ENCODE data around the gene RFT1. TPM values are rescaled to one million over a fixed set of nuclear protein-coding genes. Genes with fewer than 3 reads are reported as not detected.

The RFT1 gene
- total RNA-seq, 4 donors from 2014 or later = 13.1 to 38.2 (median 16.5) TPM

GRCh38 chr3:53174346-53175250 is 44.4 kb upstream of the RFT1 start:
- no peaks in the 10 kb centered on the region for H3K27me3 ChIP-seq
- H3K4me1 ChIP-seq = no peaks in the 10 kb centered on the region
- no peaks in the 10 kb centered on the region for H3K36me3 ChIP-seq
- DNase-seq = no peak
- no peak for TF ChIP-seq POLR2A (IDR thresholded peaks at IDR 0.05)
- TF ChIP-seq CTCF (IDR thresholded peaks at IDR 0.05) = no peak
- H3K27ac ChIP-seq = no peak overlapping the region
- intact Hi-C loops (cut with DNase I; ENCODE audit: low total_unique reads) = no loop called here
- no peaks in the 10 kb centered on the region for H3K9me3 ChIP-seq
- H3K4me3 ChIP-seq = no peak overlapping the region

GRCh38 chr3:53173107-53173506 is 42.9 kb upstream of the RFT1 start:
- Histone ChIP-seq H3K27ac (no peak overlapping the region), H3K9me3 (no peaks in the 10 kb centered on the region), H3K4me1 (no peaks in the 10 kb centered on the region), H3K36me3 (no peaks in the 10 kb centered on the region), H3K4me3 (no peak overlapping the region), H3K27me3 (no peaks in the 10 kb centered on the region)
- no peak for DNase-seq
- no peak for TF ChIP-seq CTCF (IDR thresholded peaks at IDR 0.05)
- no peak for TF ChIP-seq POLR2A (IDR thresholded peaks at IDR 0.05)
- intact Hi-C loops (cut with DNase I; ENCODE audit: low total_unique reads) = no loop called here

GRCh38 chr3:53171827-53172505 is 41.7 kb upstream of the RFT1 start:
- H3K36me3 ChIP-seq = no peaks in the 10 kb centered on the region
- DNase-seq = no peak
- no peak overlapping the region for H3K4me3 ChIP-seq
- intact Hi-C loops (cut with DNase I; ENCODE audit: low total_unique reads) = no loop called here
- H3K4me1 ChIP-seq = no peaks in the 10 kb centered on the region
- no peaks in the 10 kb centered on the region for H3K9me3 ChIP-seq
- no peaks in the 10 kb centered on the region for H3K27me3 ChIP-seq
- TF ChIP-seq POLR2A (IDR thresholded peaks at IDR 0.05) = no peak
- no peak for TF ChIP-seq CTCF (IDR thresholded peaks at IDR 0.05)
- no peak overlapping the region for H3K27ac ChIP-seq

- TF ChIP-seq CTCF (IDR thresholded peaks at IDR 0.05) = no peak
- no peak for TF ChIP-seq POLR2A (IDR thresholded peaks at IDR 0.05)
- no peak for DNase-seq
- H3K36me3 ChIP-seq = no peaks in the 10 kb centered on the region
- no peak overlapping the region for H3K27ac ChIP-seq
- intact Hi-C loops (cut with DNase I; ENCODE audit: low total_unique reads) = no loop called here
- no peaks in the 10 kb centered on the region for H3K9me3 ChIP-seq
- no peaks in the 10 kb centered on the region for H3K27me3 ChIP-seq
- H3K4me3 ChIP-seq = no peak overlapping the region
- no peaks in the 10 kb centered on the region for H3K4me1 ChIP-seq
Observed at GRCh38 chr3:53171064-53171418, 40.8 kb upstream of the RFT1 start.

Data from uterus (tissue), 4 donors.